Parathyroid adenoma (tissue), 2 donors: ENCODE results near the gene SDHB.

Experiments
- H2AFZ ChIP-seq: fragments of 300-600 bp; sonication (generic); one replicate; pipeline ENCODE4 v1.7.0; 2017; ENCODE audit warnings: antibody characterized with exemption, mild to moderate bottlenecking
- H3K27ac ChIP-seq: fragments of 300-600 bp; sonication (generic); one replicate; pipeline ENCODE4 v1.7.0; 2017
- H3K27me3 ChIP-seq: fragments of 300-600 bp; sonication (generic); one replicate; pipeline ENCODE4 v1.7.0; 2017; ENCODE audit warnings: low read length; ENCODE audit not compliant: control insufficient read depth, insufficient read depth
- H3K36me3 ChIP-seq: fragments of 300-600 bp; sonication (generic); one replicate; pipeline ENCODE4 v1.7.0; 2017; ENCODE audit warnings: low read length; ENCODE audit not compliant: control insufficient read depth, insufficient read depth
- H3K4me1 ChIP-seq: fragments of 300-600 bp; sonication (generic); one replicate; pipeline ENCODE4 v1.7.0; 2017; ENCODE audit warnings: control low read depth
- H3K4me2 ChIP-seq: fragments of 300-600 bp; sonication (generic); one replicate; pipeline ENCODE4 v1.7.0; 2017; ENCODE audit warnings: low read length
- H3K4me3 ChIP-seq: fragments of 300-600 bp; sonication (generic); one replicate; pipeline ENCODE4 v1.7.0; 2017; ENCODE audit warnings: low read depth, low read length
- H3K79me2 ChIP-seq: fragments of 300-600 bp; sonication (generic); one replicate; pipeline ENCODE4 v1.7.0; 2017; ENCODE audit warnings: control low read depth
- H3K9ac ChIP-seq: fragments of 300-600 bp; sonication (generic); one replicate; pipeline ENCODE4 v1.7.0; 2017; ENCODE audit warnings: mild to moderate bottlenecking
- H3K9me3 ChIP-seq: fragments of 300-600 bp; sonication (generic); one replicate; pipeline ENCODE4 v1.7.0; 2017; ENCODE audit warnings: low read length; ENCODE audit not compliant: control insufficient read depth
- CTCF ChIP-seq: fragments of 300-600 bp; sonication (generic); IDR thresholded peaks from one replicate; pipeline ENCODE4 v1.7.0; 2017; ENCODE audit warnings: antibody characterized with exemption, mild to moderate bottlenecking
- donor health status: primary hyperparathyroidism.

SDHB gene

GRCh38 chr1:17021896-17022295 is 31.9 kb downstream of the SDHB start:
- H3K4me3 ChIP-seq = no peak overlapping the region
- no peak for TF ChIP-seq CTCF
- H3K27ac ChIP-seq = no peak overlapping the region
- no peaks in the 10 kb centered on the region for H3K9me3 ChIP-seq
- H3K79me2 ChIP-seq = no peaks in the 10 kb centered on the region
- no peak overlapping the region for H3K9ac ChIP-seq
- no peaks in the 10 kb centered on the region for H3K27me3 ChIP-seq
- H2AFZ ChIP-seq = no peak overlapping the region
- H3K4me2 ChIP-seq = no peak overlapping the region
- H3K36me3 ChIP-seq = no peaks in the 10 kb centered on the region
- H3K4me1 ChIP-seq = no peaks in the 10 kb centered on the region

GRCh38 chr1:17020502-17020901 is 33.3 kb downstream of the SDHB start:
- Histone ChIP-seq H3K36me3 (no peaks in the 10 kb centered on the region), H3K27ac (no peak overlapping the region), H3K4me1 (no peaks in the 10 kb centered on the region), H3K27me3 (no peaks in the 10 kb centered on the region), H3K79me2 (no peaks in the 10 kb centered on the region), H3K9ac (no peak overlapping the region), H3K4me2 (no peak overlapping the region), H3K4me3 (no peak overlapping the region), H2AFZ (no peak overlapping the region), H3K9me3 (no peaks in the 10 kb centered on the region)
- TF ChIP-seq CTCF = no peak

GRCh38 chr1:17018849-17019248 is 35.0 kb downstream of the SDHB start:
- Histone ChIP-seq H3K27ac (no peak overlapping the region), H3K79me2 (no peaks in the 10 kb centered on the region), H3K4me2 (no peak overlapping the region), H3K9ac (no peak overlapping the region), H3K27me3 (no peaks in the 10 kb centered on the region), H3K36me3 (no peaks in the 10 kb centered on the region), H3K9me3 (no peaks in the 10 kb centered on the region), H2AFZ (no peak overlapping the region), H3K4me3 (no peak overlapping the region), H3K4me1 (no peaks in the 10 kb centered on the region)
- TF ChIP-seq CTCF = no peak

GRCh38 chr1:17017435-17017834 is 36.4 kb downstream of the SDHB start:
- Histone ChIP-seq H3K4me3 (no peak overlapping the region), H3K27ac (no peak overlapping the region), H3K4me1 (no peaks in the 10 kb centered on the region), H3K9ac (no peak overlapping the region), H3K79me2 (no peaks in the 10 kb centered on the region), H3K36me3 (no peaks in the 10 kb centered on the region), H2AFZ (no peak overlapping the region), H3K4me2 (no peak overlapping the region), H3K27me3 (no peaks in the 10 kb centered on the region), H3K9me3 (no peaks in the 10 kb centered on the region)
- no peak for TF ChIP-seq CTCF

GRCh38 chr1:17016317-17016661 is 37.5 kb downstream of the SDHB start:
- Histone ChIP-seq H3K9me3 (no peaks in the 10 kb centered on the region), H3K4me1 (no peaks in the 10 kb centered on the region), H3K27ac (no peak overlapping the region), H3K36me3 (no peaks in the 10 kb centered on the region), H3K27me3 (no peaks in the 10 kb centered on the region), H3K79me2 (no peaks in the 10 kb centered on the region), H3K4me3 (no peak overlapping the region), H3K9ac (no peak overlapping the region), H3K4me2 (no peak overlapping the region), H2AFZ (no peak overlapping the region)
- no peak for TF ChIP-seq CTCF
